Measurements from ENCODE around the gene ADPRH.
"Not testable (repeated sequence)": the region's sequence is repeated elsewhere in the genome, so short reads cannot be mapped to it uniquely, and the experiment has no call there.

The ADPRH gene

GRCh38 chr3:119559441-119559963 lies 19.8 kb upstream of the ADPRH start, which contains the start of gene CD80:
Gene CD80 (minus strand): TSS chr3:119559614. CDS start chr3:119557728, 1,886 bp downstream.
- H3K36me3 ChIP-seq (ENCODE audit: control insufficient read depth, insufficient read depth, low read length): no peaks in the 10 kb centered on the region
- peak; percentile 43 for DNase-seq (ENCODE audit: low read depth, low spot score)
- no peaks in the 10 kb centered on the region for H3K4me1 ChIP-seq (ENCODE audit: control insufficient read depth, insufficient read depth, low read length)
- no peaks in the 10 kb centered on the region for H3K9me3 ChIP-seq (ENCODE audit: control insufficient read depth, insufficient read depth, low read length)
- H3K27ac ChIP-seq (ENCODE audit: low read length): no peak within 1 kb of the TSS
- no peaks in the 10 kb centered on the region for H3K27me3 ChIP-seq (ENCODE audit: control insufficient read depth, insufficient read depth, low read length)
- no CpG with 5 or more reads among the region's 7 CpGs for WGBS (ENCODE audit: insufficient coverage, insufficient read length)
- H3K4me3 ChIP-seq (ENCODE audit: low read length): no peak within 1 kb of the TSS

- Histone ChIP-seq H3K4me3 (ENCODE audit: low read length) (no peak overlapping the region), H3K4me1 (ENCODE audit: control insufficient read depth, insufficient read depth, low read length) (no peaks in the 10 kb centered on the region), H3K36me3 (ENCODE audit: control insufficient read depth, insufficient read depth, low read length) (no peaks in the 10 kb centered on the region), H3K27ac (ENCODE audit: low read length) (no peak overlapping the region), H3K27me3 (ENCODE audit: control insufficient read depth, insufficient read depth, low read length) (no peaks in the 10 kb centered on the region), H3K9me3 (ENCODE audit: control insufficient read depth, insufficient read depth, low read length) (no peaks in the 10 kb centered on the region)
- WGBS (ENCODE audit: insufficient coverage, insufficient read length): no CpG with 5 or more reads among the region's 5 CpGs
- DNase-seq (ENCODE audit: low read depth, low spot score): no peak
Observed at GRCh38 chr3:119560160-119560559, 19.1 kb upstream of the ADPRH start.

- Histone ChIP-seq H3K4me1 (ENCODE audit: control insufficient read depth, insufficient read depth, low read length) (no peaks in the 10 kb centered on the region), H3K36me3 (ENCODE audit: control insufficient read depth, insufficient read depth, low read length) (no peaks in the 10 kb centered on the region), H3K4me3 (ENCODE audit: low read length) (no peak overlapping the region), H3K27me3 (ENCODE audit: control insufficient read depth, insufficient read depth, low read length) (no peaks in the 10 kb centered on the region), H3K9me3 (ENCODE audit: control insufficient read depth, insufficient read depth, low read length) (no peaks in the 10 kb centered on the region), H3K27ac (ENCODE audit: low read length) (no peak overlapping the region)
- no CpG with 5 or more reads among the region's 6 CpGs for WGBS (ENCODE audit: insufficient coverage, insufficient read length)
- no peak for DNase-seq (ENCODE audit: low read depth, low spot score)
Observed at GRCh38 chr3:119562307-119562961, 16.9 kb upstream of the ADPRH start.

- not testable (repeated sequence) for H3K27me3 ChIP-seq (ENCODE audit: control insufficient read depth, insufficient read depth, low read length); H3K9me3 ChIP-seq (ENCODE audit: control insufficient read depth, insufficient read depth, low read length); H3K27ac ChIP-seq (ENCODE audit: low read length); DNase-seq (ENCODE audit: low read depth, low spot score); H3K36me3 ChIP-seq (ENCODE audit: control insufficient read depth, insufficient read depth, low read length); H3K4me3 ChIP-seq (ENCODE audit: low read length); H3K4me1 ChIP-seq (ENCODE audit: control insufficient read depth, insufficient read depth, low read length)
- WGBS (ENCODE audit: insufficient coverage, insufficient read length): no CpG with 5 or more reads among the region's 2 CpGs
Observed at GRCh38 chr3:119563334-119563733, 16.0 kb upstream of the ADPRH start.

GRCh38 chr3:119569156-119569555 lies 10.1 kb upstream of the ADPRH start:
- Histone ChIP-seq H3K27me3 (ENCODE audit: control insufficient read depth, insufficient read depth, low read length) (no peaks in the 10 kb centered on the region), H3K4me3 (ENCODE audit: low read length) (no peak overlapping the region), H3K36me3 (ENCODE audit: control insufficient read depth, insufficient read depth, low read length) (no peaks in the 10 kb centered on the region), H3K4me1 (ENCODE audit: control insufficient read depth, insufficient read depth, low read length) (no peaks in the 10 kb centered on the region), H3K27ac (ENCODE audit: low read length) (no peak overlapping the region), H3K9me3 (ENCODE audit: control insufficient read depth, insufficient read depth, low read length) (no peaks in the 10 kb centered on the region)
- DNase-seq (ENCODE audit: low read depth, low spot score): no peak
- no CpG with 5 or more reads among the region's 4 CpGs for WGBS (ENCODE audit: insufficient coverage, insufficient read length)

GRCh38 chr3:119570229-119570628 lies 9.1 kb upstream of the ADPRH start:
- Histone ChIP-seq H3K36me3 (ENCODE audit: control insufficient read depth, insufficient read depth, low read length) (no peaks in the 10 kb centered on the region), H3K9me3 (ENCODE audit: control insufficient read depth, insufficient read depth, low read length) (no peaks in the 10 kb centered on the region), H3K4me1 (ENCODE audit: control insufficient read depth, insufficient read depth, low read length) (no peaks in the 10 kb centered on the region), H3K27ac (ENCODE audit: low read length) (no peak overlapping the region), H3K4me3 (ENCODE audit: low read length) (no peak overlapping the region), H3K27me3 (ENCODE audit: control insufficient read depth, insufficient read depth, low read length) (no peaks in the 10 kb centered on the region)
- no CpG with 5 or more reads among the region's 5 CpGs for WGBS (ENCODE audit: insufficient coverage, insufficient read length)
- DNase-seq (ENCODE audit: low read depth, low spot score): no peak

- Histone ChIP-seq H3K4me3 (ENCODE audit: low read length) (no peak overlapping the region), H3K27ac (ENCODE audit: low read length) (no peak overlapping the region), H3K9me3 (ENCODE audit: control insufficient read depth, insufficient read depth, low read length) (no peaks in the 10 kb centered on the region), H3K27me3 (ENCODE audit: control insufficient read depth, insufficient read depth, low read length) (no peaks in the 10 kb centered on the region), H3K4me1 (ENCODE audit: control insufficient read depth, insufficient read depth, low read length) (no peaks in the 10 kb centered on the region), H3K36me3 (ENCODE audit: control insufficient read depth, insufficient read depth, low read length) (no peaks in the 10 kb centered on the region)
- DNase-seq (ENCODE audit: low read depth, low spot score): no peak
- no CpG with 5 or more reads among the region's 1 CpG for WGBS (ENCODE audit: insufficient coverage, insufficient read length)
Observed at GRCh38 chr3:119571230-119571629, 8.1 kb upstream of the ADPRH start.

- no peak for DNase-seq (ENCODE audit: low read depth, low spot score)
- H3K27ac ChIP-seq (ENCODE audit: low read length): no peak overlapping the region
- H3K36me3 ChIP-seq (ENCODE audit: control insufficient read depth, insufficient read depth, low read length): no peaks in the 10 kb centered on the region
- H3K4me3 ChIP-seq (ENCODE audit: low read length): no peak overlapping the region
- no peaks in the 10 kb centered on the region for H3K9me3 ChIP-seq (ENCODE audit: control insufficient read depth, insufficient read depth, low read length)
- no peaks in the 10 kb centered on the region for H3K4me1 ChIP-seq (ENCODE audit: control insufficient read depth, insufficient read depth, low read length)
- WGBS (ENCODE audit: insufficient coverage, insufficient read length): no CpG with 5 or more reads among the region's 5 CpGs
- H3K27me3 ChIP-seq (ENCODE audit: control insufficient read depth, insufficient read depth, low read length): no peaks in the 10 kb centered on the region
Observed at GRCh38 chr3:119571688-119572087, 7.6 kb upstream of the ADPRH start.

- H3K9me3 ChIP-seq (ENCODE audit: control insufficient read depth, insufficient read depth, low read length): no peaks in the 10 kb centered on the region
- DNase-seq (ENCODE audit: low read depth, low spot score): no peak
- H3K27ac ChIP-seq (ENCODE audit: low read length): no peak overlapping the region
- H3K4me3 ChIP-seq (ENCODE audit: low read length): no peak overlapping the region
- H3K36me3 ChIP-seq (ENCODE audit: control insufficient read depth, insufficient read depth, low read length): no peaks in the 10 kb centered on the region
- no peaks in the 10 kb centered on the region; the same call in 1 of the 2 replicates for H3K4me1 ChIP-seq (ENCODE audit: control insufficient read depth, insufficient read depth, low read length)
- H3K27me3 ChIP-seq (ENCODE audit: control insufficient read depth, insufficient read depth, low read length): no peaks in the 10 kb centered on the region
Observed at GRCh38 chr3:119575507-119575906, 3.8 kb upstream of the ADPRH start.

- Histone ChIP-seq H3K36me3 (ENCODE audit: control insufficient read depth, insufficient read depth, low read length) (no peaks in the 10 kb centered on the region), H3K27ac (ENCODE audit: low read length) (no peak overlapping the region), H3K4me3 (ENCODE audit: low read length) (peak overlapping the region; percentile 47; the same call in 1 of the 2 replicates), H3K27me3 (ENCODE audit: control insufficient read depth, insufficient read depth, low read length) (no peaks in the 10 kb centered on the region), H3K9me3 (ENCODE audit: control insufficient read depth, insufficient read depth, low read length) (no peaks in the 10 kb centered on the region), H3K4me1 (ENCODE audit: control insufficient read depth, insufficient read depth, low read length) (no peaks in the 10 kb centered on the region; the same call in 1 of the 2 replicates)
- whole genome bisulfite sequencing (ENCODE audit: insufficient coverage, insufficient read length): no CpG with 5 or more reads among the region's 16 CpGs
- DNase-seq (ENCODE audit: low read depth, low spot score): no peak
Observed at GRCh38 chr3:119580067-119580760, 922 bp downstream of the ADPRH start.
